Transverse colon (tissue), 4 donors: Measurements from ENCODE around the gene CPVL. TPM values are rescaled to one million over a fixed set of nuclear protein-coding genes. Genes with fewer than 3 reads are reported as not detected.

Source experiments
- DNase-seq: peaks from one replicate; pipeline ENCODE4 v3.0.0-alpha.2; 2019
- H3K27ac ChIP-seq, 4 donors: fragments of 200-600 bp; sonication (generic); 2 replicates each; pipeline ENCODE4 v1.5.1; 2016 to 2018; ENCODE audit warnings: inconsistent platforms in 4 of 4
- H3K27me3 ChIP-seq: fragments of 200-600 bp; sonication (generic); 2 replicates; pipeline ENCODE4 v1.5.1; 2017; ENCODE audit warnings: inconsistent platforms
- H3K36me3 ChIP-seq, 4 donors: fragments of 200-600 bp; sonication (generic); 2 replicates each; pipeline ENCODE4 v1.5.1; 2017 to 2019; ENCODE audit warnings: inconsistent platforms in 4 of 4
- H3K4me1 ChIP-seq, 4 donors: fragments of 200-600 bp; sonication (generic); 2 replicates each; pipeline ENCODE4 v1.5.1; 2017 to 2020; ENCODE audit warnings: inconsistent platforms in 4 of 4
- H3K4me3 ChIP-seq, 4 donors: fragments of 200-600 bp; sonication (generic); 1 replicate in 1 of 4; 2 replicates in 3 of 4; pipeline versions ENCODE4 v1.5.1 to v1.6.1; 2017 to 2019; ENCODE audit warnings: inconsistent platforms in 4 of 4
- H3K9me3 ChIP-seq, 2 donors: fragments of 200-600 bp; sonication (generic); 2 replicates each; pipeline ENCODE4 v1.5.1; 2017 to 2019; ENCODE audit warnings: inconsistent platforms in 2 of 2
- CTCF ChIP-seq, 5 experiments: fragments of 200-600 bp in 3 of 5; fragments of 450-650 bp in 2 of 5; sonication (generic) in 3 of 5; IDR thresholded peaks; 1 replicate in 2 of 5; 2 replicates in 3 of 5; pipeline ENCODE4 v1.5.1; 2016 to 2017; ENCODE audit warnings: antibody characterized with exemption in 5 of 5, inconsistent platforms in 3 of 5, mild to moderate bottlenecking in 2 of 5, moderate library complexity in 1 of 5
- EP300 ChIP-seq: sonication (generic); formaldehyde crosslinking; IDR thresholded peaks from one replicate; pipeline ENCODE4 v1.6.1; 2017; ENCODE audit warnings: antibody characterized with exemption, low read depth
- POLR2A ChIP-seq: fragments of 450-650 bp; IDR thresholded peaks from one replicate; pipeline ENCODE4 v1.6.1; 2016; ENCODE audit warnings: antibody characterized with exemption, mild to moderate bottlenecking, moderate library complexity
- POLR2AphosphoS5 ChIP-seq, 3 donors: sonication (generic); formaldehyde crosslinking; IDR thresholded peaks; one replicate each; pipeline ENCODE4 v1.6.1; 2016; ENCODE audit warnings: antibody characterized with exemption in 3 of 3
- WGBS, 2 donors: methylation state at CpG; one replicate each; pipeline ENCODE4 v1.1.5; 2018; ENCODE audit warnings: low coverage in 1 of 2; 5-methylcytosine and 5-hydroxymethylcytosine counted together
- in situ Hi-C, 4 donors: fragments of 200-750 bp; cut with MboI; loops; one replicate each; pipeline versions ENCODE4 v1.15.0 to v1.15.1; 2017; ENCODE audit warnings: low sequenced_read_pairs in 3 of 4, low pct_ligation_motif_present in 1 of 4, low pct_unique_long_range_greater_than_20kb in 1 of 4
- intact Hi-C: fragments of 100-400 bp; cut with DNase I; formaldehyde crosslinking; loops from one replicate; pipeline ENCODE4 v1.15.1; 2023; ENCODE audit warnings: low total_unique reads
- total RNA-seq, 4 donors: library from RNA; depleted of rRNA; stranded (reverse); fragments of >200 nt; gene quantifications; one replicate each; pipeline ENCODE4 v1.1.0, GENCODE V29; 2016

CPVL gene
- total RNA-seq, 4 donors from 2014 or later: 0.75 to 9.7 (median 4.8) TPM

- Histone ChIP-seq H3K27ac (no peak overlapping the region), H3K36me3 (no peaks in the 10 kb centered on the region), H3K9me3 (peaks cover 5 to 13% of the 10 kb centered on the region in 2 donors), H3K4me1 (no peaks in the 10 kb centered on the region), H3K27me3 (no peaks in the 10 kb centered on the region), H3K4me3 (no peak overlapping the region)
- intact Hi-C loops (no loop called here), in situ Hi-C loops (no loop called here)
- TF ChIP-seq POLR2A: no peak
- TF ChIP-seq CTCF (IDR thresholded peaks at IDR 0.05): no peak
- TF ChIP-seq EP300: no peak
- no peak for TF ChIP-seq POLR2AphosphoS5 (IDR thresholded peaks at IDR 0.05)
- DNase-seq: no peak
- 91 to 96% methylated on average over 3 of the region's 3 CpGs for WGBS, 2 donors
Measured at GRCh38 chr7:28973591-28973990, 172.7 kb downstream of the CPVL start.

- intact Hi-C loops (no loop called here), in situ Hi-C loops (no loop called here)
- DNase-seq: no peak
- Histone ChIP-seq H3K36me3 (no peaks in the 10 kb centered on the region), H3K4me3 (no peak overlapping the region), H3K4me1 (no peaks in the 10 kb centered on the region), H3K9me3 (no peaks in the 10 kb centered on the region), H3K27ac (no peak overlapping the region), H3K27me3 (peaks cover 2% of the 10 kb centered on the region)
- TF ChIP-seq POLR2A (no peak), CTCF (IDR thresholded peaks at IDR 0.05) (no peak), EP300 (no peak), POLR2AphosphoS5 (IDR thresholded peaks at IDR 0.05) (no peak)
- 59 to 80% methylated on average over 2 of the region's 2 CpGs for WGBS, 2 donors
Measured at GRCh38 chr7:28964056-28964455, 182.3 kb downstream of the CPVL start.

- Histone ChIP-seq H3K36me3 (no peaks in the 10 kb centered on the region), H3K4me1 (peaks cover 9 to 19% (median 14%) of the 10 kb centered on the region in 4 donors), H3K27ac (no peak overlapping the region), H3K4me3 (no peak overlapping the region), H3K9me3 (no peaks in the 10 kb centered on the region), H3K27me3 (peaks cover 23% of the 10 kb centered on the region)
- no peak for DNase-seq
- in situ Hi-C loops: no loop called here
- 78% methylated on average over 4 of the region's 5 CpGs; no CpG with 5 or more reads in 1 of the 2 donors for WGBS, 2 donors
- TF ChIP-seq POLR2A: no peak
- TF ChIP-seq CTCF (IDR thresholded peaks at IDR 0.05): no peak
- TF ChIP-seq EP300: no peak
- intact Hi-C loops: no loop called here
Measured at GRCh38 chr7:28961972-28962371, 184.4 kb downstream of the CPVL start.

- H3K9me3 ChIP-seq: no peaks in the 10 kb centered on the region
- H3K27me3 ChIP-seq: peaks cover 40% of the 10 kb centered on the region
- 72 to 79% methylated on average over 3 to 7 of the region's 7 CpGs for WGBS, 2 donors
- H3K4me3 ChIP-seq: no peak overlapping the region
- no peaks in the 10 kb centered on the region for H3K36me3 ChIP-seq
- TF ChIP-seq POLR2AphosphoS5 (IDR thresholded peaks at IDR 0.05): no peak
- TF ChIP-seq CTCF (IDR thresholded peaks at IDR 0.05): no peak
- no peak for TF ChIP-seq EP300
- no peak for TF ChIP-seq POLR2A
- H3K4me1 ChIP-seq: peaks cover 9 to 32% (median 31%) of the 10 kb centered on the region in 4 donors
- in situ Hi-C loops: no loop called here
- DNase-seq: no peak
- intact Hi-C loops: no loop called here
- H3K27ac ChIP-seq: no peak overlapping the region
Measured at GRCh38 chr7:28960071-28960840, 186.1 kb downstream of the CPVL start.
